Heart left ventricle (tissue), 16 donors: Measurements from ENCODE around the gene PGLYRP2. TPM values are rescaled to one million over a fixed set of nuclear protein-coding genes. Genes with fewer than 3 reads are reported as not detected.
"Not testable (repeated sequence)": the region's sequence is repeated elsewhere in the genome, so short reads cannot be mapped to it uniquely, and the experiment has no call there.

Experiments
- ATAC-seq, 4 donors: fragments of 200-7000 bp; cut with Tn5 transposase; one replicate each; pipeline ENCODE4 v1.9.1; 2020 to 2022; ENCODE audit warnings: moderate library complexity in 4 of 4, mild to moderate bottlenecking in 3 of 4, moderate number of reproducible peaks in 1 of 4
- DNase-seq, 5 donors: peaks; one replicate each; pipeline ENCODE4 v3.0.0-alpha.2; 2020
- H3K27ac ChIP-seq, 12 donors: fragments of 200-600 bp; sonication (generic) in 4 of 12; one replicate each; pipeline versions ENCODE4 v1.5.0 to v1.8.0; 2016 to 2022; ENCODE audit warnings: mild to moderate bottlenecking in 2 of 12
- H3K27me3 ChIP-seq, 9 donors: fragments of 200-600 bp; sonication (generic) in 2 of 9; one replicate each; pipeline versions ENCODE4 v1.5.1 to v1.8.0; 2016 to 2022; ENCODE audit warnings: mild to moderate bottlenecking in 3 of 9
- H3K36me3 ChIP-seq, 9 donors: fragments of 200-600 bp; sonication (generic) in 2 of 9; one replicate each; pipeline versions ENCODE4 v1.5.0 to v1.8.0; 2018 to 2022; ENCODE audit warnings: mild to moderate bottlenecking in 2 of 9
- H3K4me1 ChIP-seq, 12 donors: fragments of 200-600 bp; sonication (generic) in 4 of 12; one replicate each; pipeline versions ENCODE4 v1.5.0 to v1.8.0; 2016 to 2022; ENCODE audit warnings: mild to moderate bottlenecking in 3 of 12
- H3K4me3 ChIP-seq, 12 donors: fragments of 200-600 bp; sonication (generic) in 4 of 12; one replicate each; pipeline versions ENCODE4 v1.5.0 to v1.8.0; 2017 to 2022; ENCODE audit warnings: mild to moderate bottlenecking in 9 of 12, moderate library complexity in 4 of 12
- H3K9me3 ChIP-seq, 12 donors: fragments of 200-600 bp; sonication (generic) in 4 of 12; one replicate each; pipeline versions ENCODE4 v1.5.0 to v1.8.0; 2016 to 2022; ENCODE audit warnings: mild to moderate bottlenecking in 1 of 12
- POLR2A ChIP-seq, 2 donors: fragments of 450-650 bp; IDR thresholded peaks; one replicate each; pipeline ENCODE4 v1.6.1; 2017; ENCODE audit warnings: antibody characterized with exemption in 2 of 2, mild to moderate bottlenecking in 2 of 2, moderate library complexity in 2 of 2
- WGBS, 4 donors: extraction: QIAGEN DNeasy Blood & Tissue Kit in 2 of 4; methylation state at CpG; one replicate each; pipeline versions ENCODE4 v1.1.5 to v1.1.7; 2013 to 2018; 5-methylcytosine and 5-hydroxymethylcytosine counted together
- intact Hi-C, 10 donors: fragments of 100-400 bp; cut with DNase I; formaldehyde crosslinking; loops; one replicate each; pipeline versions ENCODE4 v1.11.1 to v1.14.2; 2022
- polyA plus RNA-seq, 2 donors: library from polyadenylated mRNA; stranded (reverse); fragments of 200-250 nt; gene quantifications; one replicate each; pipeline ENCODE4 v1.2.3, GENCODE V29; 2013
- total RNA-seq, 9 donors: library from RNA; depleted of rRNA in 2 of 9; stranded (reverse); fragments of >200 nt in 2 of 9; fragmentation: NEBNext Ultra II Directional in 3 of 9; extraction: Animal tissue kit (Norgen Biotek cat#: 25700) in 3 of 9; gene quantifications; one replicate each; pipeline versions ENCODE4 v1.1.0 to v1.2.4, GENCODE V29; 2016 to 2023
- TF ChIP-seq, protein P1 (sequence below), 12 donors: fragments of 200-600 bp; sonication (generic) in 4 of 12; IDR thresholded peaks; one replicate each; pipeline versions ENCODE4 v1.5.0 to v1.8.0; 2018 to 2022; ENCODE audit warnings: antibody characterized with exemption in 12 of 12, mild to moderate bottlenecking in 5 of 12
- donor health status: ischemic (EF 13 %, LVEDD 7.1; RV severe dilation, severe dysfunction).
- donor health status: healthy with polysubstance abuse.
- donor health status: DM: no; HTN: yes; CAD: no.
- donor health status: DM: no; HTN: no; CAD: no.
- donor health status: ischemic (EF 25% LVEDD 6.9; RV normal size, moderate dysfunction).
- donor health status: ischemic (EF 25% LVEDD 5.7; RV mildly dilated, moderate dysfunction).
- donor health status: healthy.
- donor health status: DM: yes; HTN: yes; CAD: no.
- donor health status: ischemic (EF 35%, LVEDD 5.7; RV mildly dilated, moderate dysfunction).
- donor health status: nonischemic (EF 11% LVEDD 7.7; RV severe dilation, severe dysfunction).
- donor health status: DM: yes; HTN: yes; CAD: no.
- donor health status: PGD.
- donor health status: ischemic (EF 29% LVEDD 5.4; RV normal size, mild dysfunction).
- donor health status: nonischemic (EF 23%, LVEDD 6.1; RV moderate dilation, normal function).

PGLYRP2 gene
- total and polyA plus RNA-seq, 11 donors, result not detected

DNA sequence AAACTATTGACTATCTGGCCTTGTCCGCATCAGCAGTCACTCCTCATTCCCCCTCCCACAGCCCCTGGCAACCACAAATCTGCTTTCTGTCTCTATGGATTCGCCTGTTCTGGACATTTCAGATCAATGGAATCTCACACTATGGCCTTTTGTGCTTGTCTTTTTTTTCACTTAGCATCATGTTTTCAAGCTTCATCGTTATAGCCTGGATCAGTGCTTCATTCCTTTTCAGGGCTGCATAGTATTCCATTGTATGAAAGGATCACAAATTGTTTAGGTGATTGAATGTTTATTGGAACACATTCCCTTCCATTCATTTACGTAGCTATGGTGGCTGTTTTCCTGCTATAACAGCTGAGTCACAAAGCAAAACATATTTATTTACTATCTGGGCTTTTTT, 7.7 kb upstream of the PGLYRP2 start:
- DNase-seq, result no peak
- no peaks in the 10 kb centered on the region for H3K36me3 ChIP-seq
- intact Hi-C loops, result loop anchor here in 1 of 10 donors (10.0 kb wide), 1 partner anchor 68 kb away; no protein-coding TSS in a partner anchor
- H3K9me3 ChIP-seq, result peaks cover 0 to 3% (median 0%) of the 10 kb centered on the region in 12 donors
- WGBS, 4 donors, result 86 to 95% (median 93%) methylated on average over 4 of the region's 4 CpGs
- no peak overlapping the region for H3K4me3 ChIP-seq
- H3K27me3 ChIP-seq, result no peaks in the 10 kb centered on the region
- TF ChIP-seq, protein P1, sequence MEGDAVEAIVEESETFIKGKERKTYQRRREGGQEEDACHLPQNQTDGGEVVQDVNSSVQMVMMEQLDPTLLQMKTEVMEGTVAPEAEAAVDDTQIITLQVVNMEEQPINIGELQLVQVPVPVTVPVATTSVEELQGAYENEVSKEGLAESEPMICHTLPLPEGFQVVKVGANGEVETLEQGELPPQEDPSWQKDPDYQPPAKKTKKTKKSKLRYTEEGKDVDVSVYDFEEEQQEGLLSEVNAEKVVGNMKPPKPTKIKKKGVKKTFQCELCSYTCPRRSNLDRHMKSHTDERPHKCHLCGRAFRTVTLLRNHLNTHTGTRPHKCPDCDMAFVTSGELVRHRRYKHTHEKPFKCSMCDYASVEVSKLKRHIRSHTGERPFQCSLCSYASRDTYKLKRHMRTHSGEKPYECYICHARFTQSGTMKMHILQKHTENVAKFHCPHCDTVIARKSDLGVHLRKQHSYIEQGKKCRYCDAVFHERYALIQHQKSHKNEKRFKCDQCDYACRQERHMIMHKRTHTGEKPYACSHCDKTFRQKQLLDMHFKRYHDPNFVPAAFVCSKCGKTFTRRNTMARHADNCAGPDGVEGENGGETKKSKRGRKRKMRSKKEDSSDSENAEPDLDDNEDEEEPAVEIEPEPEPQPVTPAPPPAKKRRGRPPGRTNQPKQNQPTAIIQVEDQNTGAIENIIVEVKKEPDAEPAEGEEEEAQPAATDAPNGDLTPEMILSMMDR (IDR thresholded peaks at IDR 0.05), result no peak
- no peak for TF ChIP-seq POLR2A (IDR thresholded peaks at IDR 0.05)
- ATAC-seq, result no peak
- H3K4me1 ChIP-seq, result no peaks in the 10 kb centered on the region
- no peak overlapping the region for H3K27ac ChIP-seq

DNA sequence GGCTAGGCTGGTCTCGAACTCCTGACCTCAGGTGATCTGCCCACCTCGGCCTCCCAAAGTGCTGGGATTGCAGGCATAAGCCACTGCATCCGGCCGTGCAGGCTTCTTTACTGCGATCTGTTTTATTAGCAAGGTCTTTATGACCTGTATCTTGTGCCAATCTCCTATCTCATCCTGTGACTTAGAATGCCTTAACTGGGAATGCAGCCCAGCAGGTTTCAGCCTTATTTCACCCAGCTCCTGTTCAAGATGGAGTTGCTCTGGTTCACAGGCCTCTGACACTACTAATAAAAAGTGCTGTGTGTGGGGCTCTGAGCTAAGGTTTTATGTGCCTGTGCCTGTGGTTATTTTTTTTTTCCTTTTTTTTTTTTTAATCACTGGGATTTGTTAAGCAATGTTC, 6.5 kb upstream of the PGLYRP2 start:
- H3K27me3 ChIP-seq, H3K9me3 ChIP-seq, H3K36me3 ChIP-seq, H3K4me1 ChIP-seq, ATAC-seq, H3K4me3 ChIP-seq, H3K27ac ChIP-seq, DNase-seq: not testable (repeated sequence)
- WGBS, 4 donors, result 86 to 91% (median 89%) methylated on average over 5 of the region's 5 CpGs
- intact Hi-C loops, result loop anchor here in 1 of 10 donors (10.0 kb wide), 1 partner anchor 69 kb away; no protein-coding TSS in a partner anchor

DNA sequence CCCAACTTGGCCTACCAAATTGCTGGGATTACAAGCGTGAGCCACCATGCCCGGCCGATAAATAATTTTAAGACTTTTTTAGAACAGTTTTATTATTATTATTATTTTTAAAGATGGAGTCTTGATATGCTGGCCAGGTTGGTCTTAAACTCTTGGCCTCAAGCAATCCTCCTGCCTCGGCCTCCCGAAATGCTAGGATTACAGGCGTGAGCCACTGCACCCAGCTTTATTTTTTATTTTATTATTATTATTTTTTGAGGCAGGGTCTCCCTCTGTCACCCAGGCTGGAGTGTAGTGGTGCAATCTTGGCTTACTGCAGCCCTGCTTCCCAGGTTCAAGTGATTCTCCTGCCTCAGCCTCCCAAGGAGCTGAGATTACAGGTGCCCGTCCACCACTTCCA, 1.7 kb upstream of the PGLYRP2 start:
- not testable (repeated sequence) for H3K27me3 ChIP-seq, H3K9me3 ChIP-seq, H3K27ac ChIP-seq, H3K4me3 ChIP-seq, H3K4me1 ChIP-seq, H3K36me3 ChIP-seq, DNase-seq, ATAC-seq
- WGBS, 4 donors, result 85 to 91% (median 90%) methylated on average over 7 of the region's 7 CpGs
- intact Hi-C loops, result loop anchor here in 1 of 10 donors (10.0 kb wide), 1 partner anchor 74 kb away; no protein-coding TSS in a partner anchor

DNA sequence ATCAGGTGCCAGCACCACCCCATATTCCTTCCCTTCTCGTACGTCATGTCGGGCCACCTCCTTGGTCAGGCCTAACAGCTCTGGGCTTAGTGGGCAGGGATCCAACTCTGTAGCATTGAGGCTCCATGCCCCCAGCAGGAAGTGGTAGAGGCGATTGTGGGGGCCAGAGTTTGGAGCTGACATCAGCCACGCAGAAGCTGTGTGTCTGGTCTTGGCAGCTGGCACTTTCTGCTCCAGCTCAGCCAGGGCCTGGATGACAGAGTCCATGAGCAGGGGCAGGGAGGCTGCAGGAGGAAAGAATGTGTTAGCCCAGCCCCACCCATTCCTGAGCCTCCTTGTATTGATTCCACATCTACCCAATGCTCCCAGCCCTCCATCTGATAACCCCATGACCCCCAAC, 3.0 kb downstream of the PGLYRP2 start:
- intact Hi-C loops, result loop anchor here in 1 of 10 donors (5.0 kb wide), 1 partner anchor 81 kb away; no protein-coding TSS in a partner anchor
- Histone ChIP-seq H3K9me3 (no peaks in the 10 kb centered on the region), H3K27ac (no peak overlapping the region), H3K27me3 (peaks cover 0 to 12% (median 5%) of the 10 kb centered on the region in 9 donors), H3K4me3 (no peak overlapping the region), H3K36me3 (no peaks in the 10 kb centered on the region), H3K4me1 (no peaks in the 10 kb centered on the region)
- ATAC-seq (no peak), DNase-seq (no peak)
- TF ChIP-seq, protein P1 (IDR thresholded peaks at IDR 0.05), result no peak
- 69 to 76% (median 74%) methylated on average over 4 to 5 of the region's 5 CpGs for WGBS, 4 donors

DNA sequence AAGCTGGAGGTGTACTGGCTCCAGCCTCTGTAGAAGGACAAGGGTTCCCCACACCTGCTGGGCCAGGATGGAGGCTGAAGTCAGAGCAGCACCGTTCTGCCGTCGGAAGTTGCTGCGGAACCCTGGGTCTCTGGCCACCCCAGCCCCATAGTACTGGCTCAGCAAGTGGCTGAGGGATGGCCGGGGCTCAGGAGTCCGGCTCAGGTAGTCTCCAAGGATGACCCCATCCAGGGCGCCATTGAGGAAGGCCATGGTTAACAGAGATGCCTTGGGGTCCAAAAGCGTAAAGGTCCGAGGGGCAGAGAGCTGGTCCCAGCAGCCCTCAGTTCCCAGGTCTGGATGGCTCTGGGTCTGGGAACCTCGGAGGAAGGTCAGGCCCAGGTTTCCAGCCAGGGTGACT, 3.7 kb downstream of the PGLYRP2 start:
- intact Hi-C loops, result loop anchor here in 1 of 10 donors (5.0 kb wide), 1 partner anchor 82 kb away; no protein-coding TSS in a partner anchor
- 85 to 97% (median 91%) methylated on average over 4 to 10 of the region's 10 CpGs for WGBS, 4 donors

More for the DNA sequence above, 3.7 kb downstream of the PGLYRP2 start:
- Histone ChIP-seq H3K4me3 (no peak overlapping the region), H3K27me3 (peaks cover 0 to 20% (median 5%) of the 10 kb centered on the region in 9 donors), H3K9me3 (no peaks in the 10 kb centered on the region), H3K27ac (no peak overlapping the region), H3K36me3 (no peaks in the 10 kb centered on the region), H3K4me1 (no peaks in the 10 kb centered on the region)
- DNase-seq (no peak), ATAC-seq (no peak)
- TF ChIP-seq, protein P1 (IDR thresholded peaks at IDR 0.05), result no peak
- no peak for TF ChIP-seq POLR2A (IDR thresholded peaks at IDR 0.05)
